HG02943 (cell line): ENCODE data around the gene UQCC2.

Experiments
- ATAC-seq: cut with Tn5 transposase; IDR thresholded peaks from one replicate; pipeline ENCODE4 v1.9.1; 2021; ENCODE audit warnings: mild to moderate bottlenecking, low read depth, moderate library complexity; ENCODE audit not compliant: unreplicated experiment

UQCC2 gene

DNA sequence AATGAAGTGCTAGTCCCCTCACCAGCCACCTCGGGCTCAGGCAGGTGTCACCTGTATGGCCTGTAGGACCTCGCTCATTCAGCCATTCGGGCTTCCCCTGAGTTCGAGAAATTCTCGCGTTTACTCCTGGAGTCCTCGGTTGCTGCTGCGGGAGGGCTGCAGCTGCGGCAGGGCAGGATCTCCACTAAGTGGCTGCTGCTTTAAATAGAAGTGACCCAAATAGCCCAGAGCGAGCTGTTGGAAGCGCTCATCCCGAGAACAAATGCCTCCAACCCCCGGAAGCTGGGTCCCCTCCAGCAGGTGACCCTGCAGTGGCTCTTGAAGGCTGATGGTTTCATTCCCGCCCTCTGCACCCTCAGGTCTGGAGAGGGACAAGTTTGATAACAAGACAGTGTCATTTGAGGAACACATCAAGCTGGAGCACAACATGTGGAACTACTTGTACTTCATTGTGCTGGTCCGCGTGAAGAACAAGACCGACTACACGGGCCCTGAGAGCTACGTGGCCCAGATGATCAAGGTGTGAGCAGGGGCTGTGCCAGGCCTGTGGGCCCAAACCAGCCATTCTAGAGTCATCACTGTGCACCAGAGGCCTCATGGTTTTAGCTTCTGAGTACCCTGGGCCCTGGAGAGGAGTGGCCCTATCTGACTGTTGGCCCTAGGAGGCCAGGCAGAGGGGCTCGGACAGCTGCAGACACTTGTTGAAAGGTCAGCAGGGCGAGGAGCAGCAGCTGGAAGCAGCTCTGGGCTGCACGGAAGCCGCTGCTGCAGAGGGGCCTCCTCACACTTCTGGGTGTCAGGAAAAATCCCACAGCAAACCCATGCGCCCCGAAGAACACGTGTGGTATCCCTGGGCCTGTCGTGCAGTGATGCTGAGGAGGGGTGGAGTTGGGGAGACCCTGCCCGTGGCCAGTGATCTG is 18.1 kb downstream of the UQCC2 start:
- ATAC-seq = no peak

DNA sequence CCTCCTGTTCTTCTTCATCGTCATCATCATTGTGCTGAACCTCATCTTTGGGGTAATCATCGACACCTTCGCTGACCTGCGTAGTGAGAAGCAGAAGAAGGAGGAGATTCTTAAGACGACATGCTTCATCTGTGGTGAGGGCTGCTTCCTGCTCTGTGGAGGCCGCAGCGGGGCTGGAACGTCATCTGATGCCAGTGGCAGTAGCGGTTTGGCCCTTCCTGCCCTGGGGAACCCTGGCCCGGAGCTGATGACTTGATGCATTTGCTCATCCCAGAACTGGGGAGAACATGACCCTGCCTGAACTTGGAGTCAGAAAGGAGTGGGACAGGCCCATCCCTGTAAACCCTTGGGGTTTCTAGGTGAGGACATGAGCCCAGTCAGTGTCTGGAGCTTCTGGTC is 18.7 kb downstream of the UQCC2 start:
- ATAC-seq = no peak

DNA sequence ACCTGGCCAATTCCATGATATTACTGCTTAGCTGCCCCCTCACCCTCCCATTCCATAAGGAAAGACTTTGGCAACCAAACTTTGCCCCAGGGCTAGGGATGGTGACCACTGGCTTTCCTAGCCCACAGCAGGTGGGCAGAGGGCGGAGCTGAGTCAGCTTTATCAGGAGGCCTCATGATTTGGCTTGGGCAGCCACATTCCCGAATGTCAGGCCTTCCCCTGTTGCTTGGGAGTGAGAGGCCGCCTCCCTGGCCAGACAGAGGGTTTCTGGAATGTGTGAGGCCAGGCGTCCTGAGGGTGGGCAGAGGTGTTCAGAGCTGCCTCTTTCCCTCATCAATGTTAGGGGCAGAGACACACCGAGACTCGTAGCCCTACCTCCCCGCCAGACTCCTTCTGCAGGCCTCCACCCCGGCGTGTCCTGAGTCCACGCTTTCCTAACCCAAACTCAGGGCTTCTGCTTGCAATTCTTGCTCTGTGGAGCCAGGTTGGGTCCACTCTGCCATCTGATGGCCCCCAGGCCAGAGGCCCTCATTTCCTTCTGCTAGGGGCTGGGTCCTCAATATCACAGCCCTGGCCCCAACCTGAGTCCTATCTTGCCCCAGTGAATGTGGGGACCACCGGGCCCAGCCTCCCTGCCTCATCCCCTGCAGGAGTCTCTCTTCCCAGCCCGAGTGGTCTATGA is 19.3 kb downstream of the UQCC2 start:
- ATAC-seq = no peak

GRCh38 chr6:33691456-33692077 is 19.9 kb downstream of the UQCC2 start:
- no peak for ATAC-seq

GRCh38 chr6:33690766-33691165 is 20.7 kb downstream of the UQCC2 start:
- no peak for ATAC-seq

- no peak for ATAC-seq
Measured at GRCh38 chr6:33689879-33690278, 21.6 kb downstream of the UQCC2 start.

- ATAC-seq = no peak
Measured at GRCh38 chr6:33689148-33689494, 22.4 kb downstream of the UQCC2 start.

DNA sequence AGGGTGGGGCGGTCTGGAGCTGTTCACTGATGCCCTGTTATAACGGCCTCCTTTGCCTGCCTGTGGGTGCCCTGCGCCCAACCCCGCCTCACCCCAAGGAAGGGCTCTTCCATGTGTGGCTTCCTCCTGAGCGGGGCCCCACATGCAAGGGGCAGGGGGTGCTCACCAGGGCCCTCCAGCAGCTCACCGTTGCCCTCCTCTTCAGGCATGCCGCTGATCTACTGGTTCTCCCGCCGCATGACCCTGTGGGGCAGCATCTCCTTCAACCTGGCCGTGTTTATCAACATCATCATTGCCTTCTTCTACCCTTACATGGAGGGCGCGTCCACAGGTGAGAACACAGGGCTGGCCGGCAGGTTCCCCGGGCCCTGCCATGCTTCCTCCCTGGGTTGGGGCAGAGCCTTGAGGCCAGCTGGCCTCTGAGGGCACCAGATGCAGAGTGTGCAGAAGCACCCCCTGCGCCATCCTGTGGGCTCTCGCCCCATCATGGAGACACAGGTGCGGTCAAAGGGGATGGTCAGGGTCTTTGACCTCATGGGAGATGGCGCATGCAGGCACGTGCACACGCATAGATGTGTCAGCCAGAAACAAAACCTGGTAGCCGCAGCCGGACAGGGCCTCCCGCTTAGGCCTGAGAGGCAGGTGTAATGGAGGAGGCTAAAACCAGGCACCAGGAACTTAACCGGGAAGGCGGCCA is 22.9 kb downstream of the UQCC2 start:
- ATAC-seq = no peak

- ATAC-seq = no peak
Measured at GRCh38 chr6:33688006-33688405, 23.5 kb downstream of the UQCC2 start.

DNA sequence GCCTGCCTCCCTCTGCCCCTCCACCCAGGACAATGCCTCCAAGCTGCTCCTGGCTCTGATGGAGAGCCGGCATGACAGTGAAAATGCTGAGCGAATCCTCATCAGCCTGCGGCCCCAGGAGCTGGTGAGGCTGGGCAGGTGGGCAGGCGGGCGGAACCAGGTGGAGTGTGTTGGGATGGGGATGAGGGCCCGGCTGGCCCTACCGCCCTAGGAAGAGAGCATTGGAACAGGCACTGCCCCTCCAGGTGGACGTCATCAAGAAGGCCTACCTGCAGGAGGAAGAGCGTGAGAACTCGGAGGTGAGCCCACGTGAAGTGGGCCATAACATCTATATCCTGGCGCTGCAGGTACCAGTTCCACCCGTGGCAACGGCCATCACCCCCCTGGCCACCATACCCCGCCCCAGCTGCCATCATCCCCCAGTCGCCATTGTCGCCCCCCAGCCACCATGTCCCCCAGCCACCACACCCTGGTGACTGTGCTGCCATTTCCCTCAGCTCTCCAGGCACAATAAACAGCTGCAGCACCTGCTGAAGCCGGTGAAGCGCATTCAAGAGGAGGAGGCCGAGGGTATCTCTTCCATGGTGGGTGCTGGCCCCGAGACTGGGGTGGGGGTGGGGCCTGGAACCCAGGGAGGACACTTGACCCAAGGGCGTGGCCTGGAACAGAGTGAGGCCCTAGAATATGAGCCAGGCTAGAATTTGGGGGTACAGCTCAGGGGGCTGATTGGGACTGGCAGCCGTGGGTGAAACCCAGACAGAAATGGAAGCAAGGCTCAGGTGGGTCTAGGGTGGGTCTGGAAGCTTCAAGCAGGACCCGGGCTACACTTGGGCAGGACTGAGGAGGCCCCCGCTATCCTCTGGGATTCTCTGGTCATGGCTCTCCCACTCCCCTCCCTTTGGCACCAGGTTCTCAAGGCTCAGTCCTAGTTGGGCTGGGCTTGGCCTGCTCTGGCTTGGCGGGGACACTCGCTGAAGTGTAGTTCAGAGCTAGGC is 24.2 kb downstream of the UQCC2 start:
- no peak for ATAC-seq

- no peak for ATAC-seq
Measured at GRCh38 chr6:33686225-33686924, 25.1 kb downstream of the UQCC2 start.

DNA sequence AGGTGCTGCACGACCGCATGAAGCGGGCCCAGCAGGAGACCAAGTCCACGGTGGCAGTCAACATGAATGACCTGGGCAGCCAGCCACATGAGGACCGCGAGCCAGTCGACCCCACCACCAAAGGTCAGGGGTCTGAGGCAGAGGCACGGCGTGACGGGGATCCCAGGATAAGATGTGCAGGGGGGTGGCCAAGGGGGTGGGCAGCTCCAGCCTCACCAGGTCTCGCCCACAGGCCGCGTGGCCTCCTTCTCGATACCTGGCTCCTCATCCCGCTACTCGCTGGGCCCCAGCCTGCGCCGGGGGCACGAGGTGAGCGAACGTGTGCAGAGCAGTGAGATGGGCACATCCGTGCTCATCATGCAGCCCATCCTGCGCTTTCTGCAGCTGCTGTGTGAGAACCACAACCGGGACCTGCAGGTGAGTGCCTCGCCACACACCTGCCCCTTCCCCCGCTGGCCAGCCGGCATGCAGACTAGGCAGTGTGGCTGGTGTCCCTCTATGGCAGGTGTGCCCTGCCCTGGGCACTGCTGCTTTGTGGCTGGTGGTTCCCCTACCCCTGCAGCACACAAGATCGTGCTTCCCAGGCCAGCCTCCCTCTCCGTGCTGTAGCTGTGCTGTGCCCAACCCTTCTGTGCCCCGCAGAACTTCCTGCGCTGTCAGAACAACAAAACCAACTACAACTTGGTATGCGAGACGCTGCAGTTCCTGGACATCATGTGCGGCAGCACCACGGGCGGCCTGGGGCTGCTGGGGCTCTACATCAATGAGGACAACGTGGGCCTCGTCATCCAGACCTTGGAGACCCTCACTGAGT is 25.9 kb downstream of the UQCC2 start:
- no peak for ATAC-seq

DNA sequence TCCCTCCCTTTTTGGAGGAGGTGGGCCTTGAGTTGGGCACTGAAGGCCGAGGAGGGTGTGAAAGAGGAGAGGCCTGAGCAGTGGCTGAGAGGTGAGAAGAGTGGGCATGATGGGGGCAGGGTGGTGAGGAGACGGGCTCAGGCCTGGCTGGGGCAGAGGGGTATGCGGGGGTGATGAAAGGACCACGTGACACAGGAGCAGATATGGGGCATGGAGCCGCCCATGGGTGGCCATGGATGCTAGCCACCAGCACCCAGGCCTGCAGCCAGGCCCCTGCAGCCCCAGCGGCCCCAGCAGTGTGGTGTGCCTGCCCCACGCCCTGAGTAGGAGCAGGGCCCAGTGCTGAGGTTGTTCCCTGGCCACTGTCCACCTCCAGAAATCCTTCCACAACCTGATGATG is 26.5 kb downstream of the UQCC2 start:
- no peak for ATAC-seq

DNA sequence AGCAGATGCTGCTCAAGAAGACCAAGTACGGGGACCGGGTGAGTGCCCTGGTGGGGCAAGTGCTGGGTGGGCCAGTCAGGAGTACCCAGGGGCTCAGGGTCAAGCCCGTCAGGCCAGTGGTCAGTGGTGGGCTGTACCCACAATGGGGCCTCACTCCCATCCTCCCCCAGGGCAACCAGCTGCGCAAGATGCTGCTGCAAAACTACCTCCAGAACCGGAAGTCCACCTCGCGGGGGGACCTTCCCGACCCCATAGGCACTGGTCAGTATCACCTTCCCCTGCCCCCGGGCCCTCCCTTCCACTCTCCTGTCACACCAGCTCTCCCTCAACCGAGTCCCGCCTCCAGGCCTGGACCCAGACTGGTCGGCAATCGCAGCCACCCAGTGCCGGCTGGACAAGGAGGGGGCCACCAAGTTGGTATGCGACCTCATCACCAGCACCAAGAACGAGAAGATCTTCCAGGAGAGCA is 27.0 kb downstream of the UQCC2 start:
- ATAC-seq = no peak

GRCh38 chr6:33683576-33684427 is 27.7 kb downstream of the UQCC2 start:
- ATAC-seq = no peak

- no peak for ATAC-seq
Measured at GRCh38 chr6:33683051-33683571, 28.4 kb downstream of the UQCC2 start.

DNA sequence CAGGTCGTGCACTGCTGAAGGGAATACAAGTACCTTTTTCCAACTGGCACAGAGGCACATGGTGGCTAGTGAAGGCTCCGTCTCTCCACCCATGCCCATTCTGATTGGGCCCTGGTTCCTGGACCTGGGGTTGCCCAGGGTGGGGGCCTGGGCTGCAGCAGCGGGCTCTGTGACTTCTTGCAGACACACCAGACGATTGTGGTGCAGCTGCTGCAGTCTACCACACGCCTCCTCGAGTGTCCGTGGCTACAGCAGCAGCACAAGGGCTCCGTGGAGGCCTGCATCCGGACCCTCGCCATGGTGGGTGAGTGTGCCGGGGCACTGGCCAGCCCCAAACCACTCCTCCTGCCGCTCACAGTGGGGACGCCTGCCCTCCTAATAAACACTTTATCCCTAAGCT is 29.2 kb downstream of the UQCC2 start:
- ATAC-seq = no peak
